Liver (tissue), 3 donors: ENCODE results near the gene YBX2.

Experiments used
- EGR1 ChIP-seq, 2 donors: IDR thresholded peaks; 2 replicates each; pipeline ENCODE4 v1.6.1; 2016 to 2018; ENCODE audit warnings: antibody characterized with exemption in 2 of 2, low read depth in 2 of 2
- GABPA ChIP-seq, 2 donors: IDR thresholded peaks in 1 of 2; conservative IDR thresholded peaks in 1 of 2; 2 replicates each; pipeline ENCODE4 v1.6.1; 2016; ENCODE audit warnings: antibody characterized with exemption in 2 of 2, mild to moderate bottlenecking in 1 of 2, moderate library complexity in 1 of 2
- RAD21 ChIP-seq, 2 donors: IDR thresholded peaks; 2 replicates each; pipeline ENCODE4 v1.6.1; 2016; ENCODE audit warnings: antibody characterized with exemption in 2 of 2, mild to moderate bottlenecking in 2 of 2
- SP1 ChIP-seq: IDR thresholded peaks from 2 replicates; pipeline ENCODE4 v1.6.1; 2018; ENCODE audit warnings: antibody characterized with exemption, mild to moderate bottlenecking
- YY1 ChIP-seq: IDR thresholded peaks from 2 replicates; pipeline ENCODE4 v1.6.1; 2016; ENCODE audit warnings: antibody characterized with exemption, mild to moderate bottlenecking
- TF ChIP-seq, protein P1 (sequence below): fragments of 150-350 bp; IDR thresholded peaks from 2 replicates; pipeline ENCODE4 v1.5.1; 2017; ENCODE audit warnings: improper control_type of control experiment, low read depth, low read length; ENCODE audit not compliant: missing input control
- TF ChIP-seq, protein P2 (sequence below): IDR thresholded peaks from 2 replicates; pipeline ENCODE4 v1.6.1; 2016; ENCODE audit warnings: antibody characterized with exemption
- donor health status: healthy.
- donor health status: healthy.

DNA sequence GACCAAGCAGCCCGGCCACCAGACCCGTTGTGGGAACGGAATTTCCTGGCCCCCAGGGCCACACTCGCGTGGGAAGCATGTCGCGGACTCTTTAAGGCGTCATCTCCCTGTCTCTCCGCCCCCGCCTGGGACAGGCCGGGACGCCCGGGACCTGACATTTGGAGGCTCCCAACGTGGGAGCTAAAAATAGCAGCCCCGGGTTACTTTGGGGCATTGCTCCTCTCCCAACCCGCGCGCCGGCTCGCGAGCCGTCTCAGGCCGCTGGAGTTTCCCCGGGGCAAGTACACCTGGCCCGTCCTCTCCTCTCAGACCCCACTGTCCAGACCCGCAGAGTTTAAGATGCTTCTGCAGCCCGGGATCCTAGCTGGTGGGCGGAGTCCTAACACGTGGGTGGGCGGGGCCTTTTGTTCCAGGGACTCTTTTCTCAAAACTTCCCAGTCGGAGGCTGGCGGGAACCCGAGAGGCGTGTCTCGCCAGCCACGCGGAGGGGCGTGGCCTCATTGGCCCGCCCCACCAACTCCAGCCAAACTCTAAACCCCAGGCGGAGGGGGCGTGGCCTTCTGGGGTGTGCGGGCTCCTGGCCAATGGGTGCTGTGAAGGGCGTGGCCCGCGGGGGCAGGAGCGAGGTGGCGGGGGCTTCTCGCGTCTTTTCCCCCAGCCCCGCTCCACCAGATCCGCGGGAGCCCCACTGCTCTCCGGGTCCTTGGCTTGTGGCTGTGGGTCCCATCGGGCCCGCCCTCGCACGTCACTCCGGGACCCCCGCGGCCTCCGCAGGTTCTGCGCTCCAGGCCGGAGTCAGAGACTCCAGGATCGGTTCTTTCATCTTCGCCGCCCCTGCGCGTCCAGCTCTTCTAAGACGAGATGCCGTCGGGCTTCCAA is 13.1 kb downstream of the YBX2 start, which contains the start of gene SLC2A4:
- TF ChIP-seq RAD21 (IDR thresholded peaks at IDR 0.05) (peak in 1 of 2 donors; percentile 31), SP1 (peak; percentile 78), YY1 (no peak), EGR1 (IDR thresholded peaks at IDR 0.05; ENCODE audit: low read depth in 2 of 2) (peak; percentile 71 to 77), GABPA (IDR thresholded peaks at IDR 0.05 in 1 of 2, conservative IDR thresholded peaks at IDR 0.05 in 1 of 2) (no peak)
- TF ChIP-seq, protein P1, sequence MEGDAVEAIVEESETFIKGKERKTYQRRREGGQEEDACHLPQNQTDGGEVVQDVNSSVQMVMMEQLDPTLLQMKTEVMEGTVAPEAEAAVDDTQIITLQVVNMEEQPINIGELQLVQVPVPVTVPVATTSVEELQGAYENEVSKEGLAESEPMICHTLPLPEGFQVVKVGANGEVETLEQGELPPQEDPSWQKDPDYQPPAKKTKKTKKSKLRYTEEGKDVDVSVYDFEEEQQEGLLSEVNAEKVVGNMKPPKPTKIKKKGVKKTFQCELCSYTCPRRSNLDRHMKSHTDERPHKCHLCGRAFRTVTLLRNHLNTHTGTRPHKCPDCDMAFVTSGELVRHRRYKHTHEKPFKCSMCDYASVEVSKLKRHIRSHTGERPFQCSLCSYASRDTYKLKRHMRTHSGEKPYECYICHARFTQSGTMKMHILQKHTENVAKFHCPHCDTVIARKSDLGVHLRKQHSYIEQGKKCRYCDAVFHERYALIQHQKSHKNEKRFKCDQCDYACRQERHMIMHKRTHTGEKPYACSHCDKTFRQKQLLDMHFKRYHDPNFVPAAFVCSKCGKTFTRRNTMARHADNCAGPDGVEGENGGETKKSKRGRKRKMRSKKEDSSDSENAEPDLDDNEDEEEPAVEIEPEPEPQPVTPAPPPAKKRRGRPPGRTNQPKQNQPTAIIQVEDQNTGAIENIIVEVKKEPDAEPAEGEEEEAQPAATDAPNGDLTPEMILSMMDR: no peak
- TF ChIP-seq, protein P2, sequence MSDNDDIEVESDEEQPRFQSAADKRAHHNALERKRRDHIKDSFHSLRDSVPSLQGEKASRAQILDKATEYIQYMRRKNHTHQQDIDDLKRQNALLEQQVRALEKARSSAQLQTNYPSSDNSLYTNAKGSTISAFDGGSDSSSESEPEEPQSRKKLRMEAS: peak; percentile 93
